CD4-positive, alpha-beta T cell treated with Interleukin-1 beta for 1 hour (primary cell): ENCODE data around the gene PCDHGA3.
"Not testable (repeated sequence)": the region's sequence is repeated elsewhere in the genome, so short reads cannot be mapped to it uniquely, and the experiment has no call there.

Experiments
- DNase-seq, 2 donors: peaks; one replicate each; pipeline ENCODE4 v3.0.0-alpha.2; 2020 to 2022

Gene PCDHGA3

GRCh38 chr5:141349917-141350619, 6.4 kb downstream of the PCDHGA3 start, which contains the start of gene PCDHGB1:
PCDHGB1 (plus strand) TSS chr5:141350099; CDS start chr5:141350261, 162 bp downstream.
- peak; percentile 18 to 46 for DNase-seq

- DNase-seq: no peak
Observed at GRCh38 chr5:141351591-141351990, 8.0 kb downstream of the PCDHGA3 start.

DNA sequence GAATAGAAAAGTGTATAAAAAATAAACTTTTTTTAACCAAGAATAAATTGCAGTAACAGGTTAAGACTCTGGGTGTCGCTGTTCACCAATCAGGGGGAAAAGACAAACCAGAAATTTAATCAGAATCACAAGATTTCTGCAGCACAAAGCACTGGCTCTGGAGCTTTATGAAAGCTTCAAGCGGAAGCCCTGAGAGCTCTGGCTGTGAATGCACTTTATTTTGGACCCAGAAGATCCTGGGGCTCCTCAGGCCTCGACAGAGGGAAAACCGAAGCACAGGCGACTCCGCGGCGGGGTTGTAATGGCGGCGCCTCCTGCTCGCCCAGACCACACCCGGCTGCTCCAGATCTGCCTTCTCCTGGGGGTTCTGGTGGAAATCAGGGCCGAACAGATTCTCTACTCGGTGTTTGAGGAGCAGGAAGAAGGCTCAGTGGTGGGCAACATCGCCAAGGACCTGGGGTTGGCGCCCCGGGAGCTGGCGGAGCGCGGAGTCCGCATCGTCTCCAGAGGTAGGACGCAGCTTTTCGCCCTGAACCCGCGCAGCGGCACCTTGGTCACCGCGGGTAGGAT, 11.4 kb downstream of the PCDHGA3 start, which contains the start of gene PCDHGA4:
Gene PCDHGA4, plus strand, starts transcription at position 122 of the 570 bp plus-strand sequence. Its CDS starts 87 bp downstream, at position 209.
- DNase-seq: peak in 1 of 2 donors; percentile 16

- no peak for DNase-seq
Observed at GRCh38 chr5:141355641-141356040, 12.0 kb downstream of the PCDHGA3 start.

DNA sequence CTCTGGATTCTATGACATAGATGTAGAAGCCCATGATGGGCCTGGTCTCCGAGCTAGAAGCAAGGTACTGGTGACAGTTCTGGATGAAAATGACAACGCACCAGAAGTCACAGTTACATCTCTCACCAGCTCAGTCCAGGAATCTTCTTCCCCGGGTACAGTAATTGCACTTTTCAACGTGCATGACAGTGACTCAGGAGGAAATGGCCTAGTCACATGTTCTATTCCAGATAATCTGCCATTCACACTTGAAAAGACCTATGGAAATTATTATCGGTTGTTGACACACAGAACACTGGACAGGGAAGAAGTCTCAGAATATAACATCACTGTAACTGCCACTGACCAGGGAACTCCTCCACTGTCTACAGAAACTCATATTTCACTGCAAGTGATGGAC, 12.5 kb downstream of the PCDHGA3 start:
- no peak for DNase-seq

DNA sequence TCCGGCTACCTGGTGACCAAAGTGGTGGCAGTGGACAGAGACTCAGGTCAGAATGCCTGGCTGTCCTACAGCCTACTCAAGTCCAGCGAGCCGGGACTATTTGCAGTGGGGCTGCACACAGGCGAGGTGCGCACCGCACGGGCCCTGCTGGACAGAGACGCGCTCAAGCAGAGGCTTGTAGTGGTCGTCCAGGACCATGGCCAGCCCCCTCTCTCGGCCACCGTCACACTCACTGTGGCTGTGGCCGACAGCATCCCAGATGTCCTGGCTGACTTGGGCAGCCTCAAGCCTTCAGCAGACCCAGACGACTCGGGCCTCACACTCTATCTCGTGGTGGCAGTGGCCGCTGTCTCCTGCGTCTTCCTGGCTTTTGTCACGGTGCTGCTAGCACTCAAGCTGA, 13.3 kb downstream of the PCDHGA3 start:
- no peak for DNase-seq

DNA sequence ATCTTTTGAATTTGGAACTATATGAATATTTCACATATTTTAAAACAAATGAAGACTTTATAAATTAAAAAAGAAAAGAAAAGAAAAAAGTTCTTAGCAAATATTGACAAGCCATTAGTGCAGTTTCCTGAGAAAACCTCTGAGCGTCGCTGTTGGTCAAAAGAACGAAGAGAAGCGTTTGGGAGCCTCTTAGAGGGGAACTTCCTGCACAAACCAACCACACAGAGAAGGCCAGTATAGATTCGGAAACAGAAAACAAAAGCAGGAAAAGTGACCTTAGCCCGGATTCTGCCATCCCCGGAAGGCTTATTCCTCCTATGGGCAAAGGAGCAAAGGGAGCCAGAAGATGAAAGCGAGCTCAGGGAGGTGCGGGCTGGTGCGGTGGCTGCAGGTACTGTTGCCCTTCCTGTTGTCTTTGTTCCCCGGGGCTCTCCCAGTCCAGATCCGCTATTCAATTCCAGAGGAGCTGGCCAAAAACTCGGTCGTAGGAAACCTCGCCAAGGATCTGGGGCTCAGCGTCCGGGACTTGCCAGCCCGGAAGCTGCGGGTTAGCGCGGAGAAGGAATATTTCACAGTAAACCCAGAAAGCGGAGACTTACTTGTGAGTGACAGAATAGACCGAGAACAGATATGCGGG, 16.3 kb downstream of the PCDHGA3 start, which contains the start of gene PCDHGB2:
Gene PCDHGB2, plus strand, starts transcription at position 205 of the 637 bp plus-strand sequence. Its CDS starts 142 bp downstream, at position 347.
- DNase-seq: peak in 1 of 2 donors; percentile 41

- no peak for DNase-seq
Observed at GRCh38 chr5:141360685-141361084, 17.1 kb downstream of the PCDHGA3 start.

DNA sequence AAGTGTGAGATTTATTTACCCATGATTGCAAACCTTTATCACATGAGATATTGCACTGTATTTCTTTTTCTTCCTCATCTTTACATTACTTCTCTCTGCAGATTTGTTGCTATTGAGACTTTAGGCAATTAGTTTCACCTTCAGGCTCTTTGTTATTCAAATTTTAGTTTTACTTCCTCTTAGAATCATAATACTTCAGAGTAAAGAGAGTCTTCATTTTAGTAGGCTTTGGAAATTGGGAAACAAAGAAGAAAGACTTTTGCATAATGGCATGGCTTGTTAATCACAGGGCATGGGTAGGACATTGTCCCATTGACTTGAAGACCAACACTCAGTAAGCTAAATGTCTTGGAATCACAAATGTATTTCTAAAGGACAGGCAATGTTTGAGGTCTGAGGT, 19.1 kb downstream of the PCDHGA3 start:
- no peak for DNase-seq

- no peak for DNase-seq
Observed at GRCh38 chr5:141363952-141364660, 20.5 kb downstream of the PCDHGA3 start, which contains the start of gene PCDHGA5. PCDHGA5 (plus strand) TSS chr5:141364162; CDS start chr5:141364331, 169 bp downstream.

DNA sequence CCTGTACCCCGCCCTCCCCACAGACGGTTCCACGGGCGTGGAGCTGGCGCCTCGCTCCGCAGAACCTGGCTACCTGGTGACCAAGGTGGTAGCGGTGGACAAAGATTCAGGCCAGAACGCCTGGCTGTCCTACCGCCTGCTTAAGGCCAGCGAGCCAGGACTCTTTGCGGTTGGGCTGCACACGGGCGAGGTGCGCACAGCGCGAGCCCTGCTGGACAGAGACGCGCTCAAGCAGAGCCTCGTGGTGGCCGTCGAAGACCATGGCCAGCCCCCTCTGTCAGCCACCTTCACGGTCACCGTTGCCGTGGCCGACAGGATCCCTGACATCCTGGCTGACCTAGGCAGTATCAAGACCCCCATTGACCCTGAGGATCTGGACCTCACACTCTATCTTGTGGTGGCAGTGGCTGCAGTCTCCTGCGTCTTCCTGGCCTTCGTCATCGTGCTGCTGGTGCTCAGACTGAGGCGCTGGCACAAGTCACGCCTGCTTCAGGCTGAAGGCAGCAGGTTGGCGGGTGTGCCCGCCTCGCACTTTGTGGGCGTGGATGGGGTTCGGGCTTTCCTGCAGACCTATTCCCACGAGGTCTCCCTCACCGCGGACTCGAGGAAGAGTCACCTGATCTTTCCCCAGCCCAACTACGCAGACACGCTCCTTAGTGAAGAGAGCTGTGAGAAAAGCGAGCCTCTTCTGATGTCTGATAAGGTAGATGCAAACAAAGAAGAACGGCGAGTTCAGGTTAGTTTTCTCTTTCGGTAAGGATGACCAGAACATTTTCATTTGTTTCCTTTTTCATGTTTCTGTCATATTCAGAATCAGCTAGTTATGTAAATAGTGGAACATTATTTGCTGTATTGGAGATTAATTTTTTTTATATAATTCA, 22.6 kb downstream of the PCDHGA3 start:
- no peak for DNase-seq

DNA sequence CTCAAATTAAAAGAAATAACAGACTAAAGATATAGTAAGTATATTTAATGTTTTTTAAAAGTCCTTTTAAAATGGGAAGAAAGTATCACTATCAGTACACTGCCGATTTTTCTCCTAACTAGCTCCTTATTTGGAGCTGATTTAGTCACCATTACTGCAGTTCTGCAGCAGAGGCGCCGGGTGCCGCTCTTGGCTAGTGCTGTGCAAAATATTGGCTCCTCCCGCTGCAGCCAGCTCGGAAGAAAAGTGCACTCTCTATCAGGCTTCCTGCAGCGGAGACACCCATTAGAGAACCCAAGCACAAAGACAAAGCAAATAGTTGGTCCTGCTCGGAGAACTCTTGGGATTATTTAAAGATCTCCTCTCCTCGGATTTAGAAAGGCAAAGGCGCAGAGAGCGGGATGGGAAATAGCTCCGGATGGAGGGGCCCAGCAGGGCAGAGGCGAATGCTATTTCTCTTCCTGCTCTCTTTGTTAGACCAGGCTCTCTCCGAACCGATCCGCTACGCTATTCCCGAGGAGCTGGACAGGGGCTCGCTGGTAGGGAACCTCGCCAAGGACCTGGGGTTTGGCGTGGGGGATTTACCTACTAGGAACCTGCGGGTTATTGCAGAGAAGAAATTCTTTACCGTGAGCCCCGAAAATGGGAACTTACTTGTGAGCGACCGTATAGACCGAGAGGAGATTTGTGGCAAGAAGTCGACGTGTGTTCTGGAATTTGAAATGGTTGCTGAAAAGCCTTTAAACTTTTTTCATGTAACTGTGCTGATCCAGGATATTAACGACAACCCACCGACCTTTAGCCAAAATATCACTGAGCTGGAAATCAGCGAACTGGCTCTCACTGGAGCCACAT, 26.6 kb downstream of the PCDHGA3 start, which contains the start of gene PCDHGB3:
Gene PCDHGB3, plus strand, starts transcription at position 249 of the 855 bp plus-strand sequence. Its CDS starts 153 bp downstream, at position 402.
- DNase-seq: peak; percentile 33 to 40

DNA sequence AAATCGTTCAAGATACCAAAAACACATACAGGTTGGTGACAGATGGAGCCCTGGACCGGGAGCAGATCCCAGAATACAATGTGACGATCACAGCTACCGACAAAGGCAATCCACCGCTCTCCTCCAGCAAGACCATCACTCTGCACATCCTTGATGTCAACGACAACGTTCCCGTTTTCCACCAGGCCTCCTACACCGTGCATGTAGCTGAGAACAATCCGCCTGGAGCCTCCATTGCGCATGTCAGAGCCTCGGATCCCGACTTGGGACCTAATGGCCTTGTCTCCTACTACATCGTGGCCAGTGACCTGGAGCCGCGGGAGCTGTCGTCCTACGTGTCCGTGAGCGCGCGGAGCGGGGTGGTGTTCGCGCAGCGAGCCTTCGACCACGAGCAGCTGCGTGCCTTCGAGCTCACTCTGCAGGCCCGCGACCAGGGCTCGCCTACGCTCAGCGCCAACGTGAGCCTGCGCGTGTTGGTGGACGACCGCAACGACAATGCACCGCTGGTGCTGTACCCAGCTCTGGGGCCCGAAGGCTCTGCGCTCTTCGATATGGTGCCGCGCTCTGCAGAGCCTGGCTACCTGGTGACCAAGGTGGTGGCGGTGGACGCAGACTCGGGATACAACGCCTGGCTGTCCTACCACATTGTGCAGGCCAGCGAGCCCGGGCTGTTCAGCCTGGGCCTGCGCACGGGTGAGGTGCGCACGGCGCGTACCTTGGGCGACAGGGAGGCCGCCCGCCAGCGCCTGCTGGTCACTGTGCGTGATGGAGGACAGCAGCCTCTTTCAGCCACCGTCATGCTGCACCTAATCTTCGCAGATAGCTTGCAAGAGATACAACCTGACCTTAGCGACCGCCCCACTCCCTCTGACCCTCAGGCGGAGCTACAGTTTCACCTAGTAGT, 28.2 kb downstream of the PCDHGA3 start:
- DNase-seq: no peak

- DNase-seq: no peak
Observed at GRCh38 chr5:141373673-141374317, 30.2 kb downstream of the PCDHGA3 start, which contains the start of gene PCDHGA6. PCDHGA6 (plus strand) TSS chr5:141373891; CDS start chr5:141374084, 193 bp downstream.

DNA sequence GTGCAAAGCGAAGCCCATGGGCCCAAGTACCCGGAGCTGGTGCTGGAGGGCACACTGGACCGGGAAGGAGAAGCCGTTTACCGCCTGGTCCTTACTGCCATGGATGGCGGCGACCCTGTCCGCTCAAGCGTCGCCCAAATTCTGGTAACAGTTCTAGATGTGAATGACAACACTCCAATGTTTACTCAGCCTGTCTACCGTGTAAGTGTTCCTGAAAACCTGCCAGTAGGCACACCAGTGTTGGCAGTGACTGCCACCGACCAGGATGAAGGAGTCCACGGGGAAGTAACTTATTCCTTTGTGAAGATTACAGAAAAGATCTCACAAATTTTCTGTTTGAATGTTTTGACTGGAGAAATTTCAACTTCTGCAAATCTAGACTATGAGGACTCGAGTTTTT, 31.0 kb downstream of the PCDHGA3 start:
- no peak for DNase-seq

DNA sequence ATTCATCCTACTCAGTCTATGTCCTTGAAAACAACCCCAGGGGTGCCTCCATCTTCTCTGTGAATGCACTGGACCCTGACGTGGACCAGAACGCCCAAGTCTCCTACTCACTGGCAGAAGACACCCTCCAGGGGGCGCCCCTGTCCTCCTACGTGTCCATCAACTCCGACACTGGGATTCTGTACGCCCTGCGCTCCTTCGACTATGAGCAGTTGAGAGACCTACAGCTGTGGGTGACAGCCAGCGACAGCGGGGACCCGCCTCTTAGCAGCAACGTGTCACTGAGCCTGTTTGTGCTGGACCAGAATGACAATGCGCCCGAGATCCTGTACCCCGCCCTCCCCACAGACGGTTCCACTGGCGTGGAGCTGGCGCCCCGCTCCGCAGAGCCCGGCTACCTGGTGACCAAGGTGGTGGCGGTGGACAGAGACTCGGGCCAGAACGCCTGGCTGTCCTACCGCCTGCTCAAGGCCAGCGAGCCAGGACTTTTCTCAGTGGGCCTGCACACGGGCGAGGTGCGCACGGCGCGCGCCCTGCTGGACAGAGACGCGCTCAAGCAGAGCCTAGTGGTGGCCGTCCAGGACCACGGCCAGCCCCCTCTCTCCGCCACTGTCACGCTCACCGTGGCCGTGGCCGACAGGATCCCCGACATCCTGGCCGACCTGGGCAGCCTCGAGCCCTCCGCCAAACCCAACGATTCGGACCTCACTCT, 32.0 kb downstream of the PCDHGA3 start:
- DNase-seq: not testable (repeated sequence)

DNA sequence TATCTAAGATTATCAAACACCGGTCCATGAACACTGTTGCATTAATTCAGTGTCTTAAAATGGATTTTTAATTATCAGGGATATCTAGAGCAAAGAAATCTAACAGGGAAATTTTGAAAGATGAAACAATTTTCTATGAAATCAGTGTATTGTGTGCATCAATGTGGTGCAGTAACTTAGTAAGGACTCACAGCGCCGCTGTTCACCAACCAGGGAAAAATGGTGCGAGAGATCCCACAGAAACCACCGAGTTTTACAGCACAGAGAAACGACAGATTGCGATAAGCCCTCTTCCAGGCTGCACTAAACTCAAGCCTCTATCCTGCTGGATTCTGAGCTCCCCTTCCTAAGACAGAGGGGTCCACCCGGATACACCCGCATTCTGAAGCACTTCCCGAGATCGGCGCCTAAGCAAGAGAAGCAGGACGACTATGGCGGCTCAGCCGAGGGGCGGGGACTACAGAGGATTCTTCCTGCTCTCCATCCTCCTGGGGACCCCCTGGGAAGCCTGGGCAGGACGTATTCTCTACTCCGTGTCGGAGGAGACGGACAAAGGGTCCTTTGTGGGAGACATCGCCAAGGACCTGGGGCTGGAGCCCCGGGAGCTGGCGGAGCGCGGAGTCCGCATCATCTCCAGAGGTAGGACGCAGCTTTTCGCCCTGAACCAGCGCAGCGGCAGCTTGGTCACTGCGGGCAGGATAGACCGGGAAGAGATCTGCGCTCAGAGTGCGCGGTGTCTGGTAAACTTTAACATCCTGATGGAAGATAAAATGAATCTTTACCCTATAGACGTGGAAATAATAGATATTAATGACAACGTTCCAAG, 39.1 kb downstream of the PCDHGA3 start, which contains the start of gene PCDHGA7:
Gene PCDHGA7, plus strand, starts transcription at position 274 of the 826 bp plus-strand sequence. Its CDS starts 158 bp downstream, at position 432.
- no peak for DNase-seq
